Measurements from ENCODE around the gene NTMT1. TPM values are rescaled to one million over a fixed set of nuclear protein-coding genes. Genes with fewer than 3 reads are reported as not detected.
A peak's percentile ranks its signal among the peaks of the same experiment; 100 is the strongest.

NTMT1 gene
- total and polyA plus RNA-seq, 9 of the 15 experiments (the other 6 are each of a cell fraction or from before 2014, with no cell fraction given), result 42.1 to 116 (median 74.7) TPM

GRCh38 chr9:129584136-129584535, 41.8 kb upstream of the NTMT1 start (continued):
- TF ChIP-seq ZBTB5 (IDR thresholded peaks at IDR 0.05), result no peak
- TF ChIP-seq ZFX (CRISPR knock-in tag; IDR thresholded peaks at IDR 0.05), result peak; percentile 59
- TF ChIP-seq TCF7L2 (IDR thresholded peaks at IDR 0.05; ENCODE audit: low read depth, low read length), result peak; percentile 47; the same call in 1 of the 2 replicates
- TF ChIP-seq ATF7 (IDR thresholded peaks at IDR 0.05), result peak; percentile 59
- TF ChIP-seq USF1 (CRISPR knock-in tag; IDR thresholded peaks at IDR 0.05), result peak; percentile 96
- TF ChIP-seq FOXK2 (conservative IDR thresholded peaks at IDR 0.05 in 1 of 2, IDR thresholded peaks at IDR 0.05 in 1 of 2; ENCODE audit: low read depth in 2 of 2), result peak in 1 of 2 experiments; percentile 63; a peak in 2 of 4 replicates
- TF ChIP-seq ID3 (CRISPR knock-in tag; IDR thresholded peaks at IDR 0.05), result no peak
- TF ChIP-seq ID3 (tag; IDR thresholded peaks at IDR 0.05), result peak; percentile 29; the same call in 1 of the 2 replicates
- TF ChIP-seq PHF20 (IDR thresholded peaks at IDR 0.05; ENCODE audit: partially characterized antibody), result peak; percentile 18
- no peak for TF ChIP-seq MCM7 (IDR thresholded peaks at IDR 0.05)
- peak in 1 of 2 experiments; percentile 85 for TF ChIP-seq AFF1 (IDR thresholded peaks at IDR 0.05; ENCODE audit: low read depth in 1 of 2, partially characterized antibody in 2 of 2)
- TF ChIP-seq GABPA (tag; conservative IDR thresholded peaks at IDR 0.05; ENCODE audit: low read depth), result peak; percentile 69
- peak in 1 of 2 experiments; percentile 14; a peak in 1 of 4 replicates for TF ChIP-seq RCOR1 (IDR thresholded peaks at IDR 0.05; ENCODE audit: borderline replicate concordance in 1 of 2, low read depth in 2 of 2, low read length in 2 of 2)
- peak; percentile 18; the same call in 1 of the 2 replicates for TF ChIP-seq JUND (IDR thresholded peaks at IDR 0.05; ENCODE audit: borderline replicate concordance, low read depth, low read length)
- TF ChIP-seq JUND (tag; IDR thresholded peaks at IDR 0.05; ENCODE audit: borderline replicate concordance, low read depth, low read length), result no peak
- TF ChIP-seq MNT (conservative IDR thresholded peaks at IDR 0.05), result peak in 1 of 2 experiments; percentile 29; a peak in 2 of 4 replicates

Data from K562 (cell line).